GM18867 (cell line): Measurements from ENCODE around the gene SEMA4A.

Experiments used
- ATAC-seq: cut with Tn5 transposase; IDR thresholded peaks from one replicate; pipeline ENCODE4 v1.9.1; 2021; ENCODE audit warnings: mild to moderate bottlenecking, moderate library complexity; ENCODE audit not compliant: unreplicated experiment

The SEMA4A gene

GRCh38 chr1:156226116-156226538 is 72.7 kb downstream of the SEMA4A start:
- peak; percentile 62 for ATAC-seq

- peak; percentile 14 for ATAC-seq
Observed at GRCh38 chr1:156226782-156227181, 73.4 kb downstream of the SEMA4A start.
